GM12865 (cell line): Measurements from ENCODE around the gene IGF2.

Source experiments
- DNase-seq: peaks from one replicate; pipeline ENCODE4 v3.0.0; 2010; ENCODE audit warnings: low read depth
- H3K4me3 ChIP-seq: 2 replicates; pipeline ENCODE4 v1.5.1; 2011; ENCODE audit warnings: mild to moderate bottlenecking, low read depth, low read length, control low read depth
- CTCF ChIP-seq: IDR thresholded peaks from 2 replicates; pipeline ENCODE4 v1.5.1; 2011; ENCODE audit warnings: low read length, control low read depth, low read depth, inconsistent platforms; ENCODE audit not compliant: insufficient read depth; ENCODE audit errors: missing control alignments

The IGF2 gene, protein sequence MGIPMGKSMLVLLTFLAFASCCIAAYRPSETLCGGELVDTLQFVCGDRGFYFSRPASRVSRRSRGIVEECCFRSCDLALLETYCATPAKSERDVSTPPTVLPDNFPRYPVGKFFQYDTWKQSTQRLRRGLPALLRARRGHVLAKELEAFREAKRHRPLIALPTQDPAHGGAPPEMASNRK

GRCh38 chr11:2139123-2139521 lies at the start of gene IGF2:
IGF2 (minus strand) TSS chr11:2139389; CDS start chr11:2135523, 3,866 bp downstream.
- TF ChIP-seq CTCF = no peak
- DNase-seq = no peak
- H3K4me3 ChIP-seq = no peak within 1 kb of the TSS

DNA sequence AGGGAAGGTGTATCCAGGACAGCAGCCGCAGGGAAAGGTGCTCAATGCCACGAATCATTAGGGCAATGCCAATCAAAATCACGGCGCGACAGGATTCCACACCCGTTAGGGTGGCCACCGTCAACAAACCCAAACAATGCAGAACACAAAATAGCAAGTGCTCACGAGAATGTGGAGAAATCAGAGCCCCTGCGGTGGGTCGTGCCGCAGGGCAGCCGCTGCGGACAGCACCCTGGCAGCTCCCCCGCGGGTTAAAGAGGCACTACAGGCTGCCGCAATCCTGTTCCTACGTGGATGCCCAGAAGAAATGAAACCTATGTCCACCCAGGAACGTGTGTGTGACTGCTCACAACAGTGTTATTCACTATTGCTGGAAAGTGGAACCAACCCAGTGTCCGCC lies 49.6 kb upstream of the IGF2 start:
- no peak for DNase-seq
- H3K4me3 ChIP-seq = no peak overlapping the region
- no peak for TF ChIP-seq CTCF

- no peak for DNase-seq
- TF ChIP-seq CTCF = no peak
- H3K4me3 ChIP-seq = no peak overlapping the region
These were observed 48.1 kb upstream of the IGF2 start for GRCh38 chr11:2187280-2187707.

DNA sequence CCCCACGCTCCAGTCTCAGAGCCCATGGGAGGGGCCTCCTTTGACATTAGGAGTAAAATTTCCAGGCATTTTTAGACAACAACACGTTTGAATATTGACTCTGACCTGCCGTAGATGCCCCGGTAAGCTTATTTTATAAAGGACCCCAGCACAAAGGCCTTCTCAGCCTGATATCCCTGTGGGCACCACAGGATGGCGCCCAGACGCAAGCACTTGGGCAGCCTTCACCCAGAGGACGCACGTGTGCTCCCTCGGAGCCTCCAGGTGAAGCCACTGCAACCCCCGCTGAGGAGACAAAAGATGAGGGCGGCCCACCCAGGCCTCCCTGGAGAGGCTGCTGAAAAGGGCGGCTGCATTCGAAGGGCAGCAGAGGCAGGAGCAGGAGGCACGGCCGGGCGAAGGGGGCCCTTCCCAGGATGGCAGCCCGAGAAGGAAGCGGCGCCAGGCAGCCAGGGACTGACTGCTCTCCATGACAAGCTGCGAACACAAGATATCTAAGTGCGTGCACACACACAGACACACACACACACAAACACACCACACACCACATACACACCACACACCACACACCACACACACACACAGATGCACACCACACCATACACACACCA lies 47.6 kb upstream of the IGF2 start:
- H3K4me3 ChIP-seq = no peak overlapping the region
- peak; percentile 32 for DNase-seq
- TF ChIP-seq CTCF = peak; percentile 27

GRCh38 chr11:2185324-2186085 lies 46.3 kb upstream of the IGF2 start:
- DNase-seq = no peak
- H3K4me3 ChIP-seq = no peak overlapping the region

More at GRCh38 chr11:2185324-2186085, 46.3 kb upstream of the IGF2 start:
- TF ChIP-seq CTCF = no peak
